Naive thymus-derived CD8-positive, alpha-beta T cell (primary cell): ENCODE data around the gene UNC5C. TPM values are rescaled to one million over a fixed set of nuclear protein-coding genes. Genes with fewer than 3 reads are reported as not detected.

Experiments used
- ATAC-seq, 2 donors: fragments of 150-1000 bp; cut with Tn5 transposase in 1 of 2; sonication (Bioruptor Pico), chemical (Tn5 transposase) in 1 of 2; 1 replicate in 1 of 2; 2 replicates in 1 of 2; pipeline ENCODE4 v1.10.0; 2021; ENCODE audit warnings: mild to moderate bottlenecking in 2 of 2, moderate library complexity in 2 of 2
- POLR2A ChIA-PET: fragments of 350-600 bp; sonication (Branson Sonifier 250); formaldehyde crosslinking; loops from one replicate; lab custom pipeline; 2021; ENCODE audit warnings: antibody characterized with exemption; lab: Charles Lee
- DNase-seq, 10 donors: peaks; one replicate each; pipeline versions ENCODE4 v3.0.0 to v3.0.0-alpha.2; 2020 to 2022
- H3K27ac Mint-ChIP-seq, 10 donors: one replicate each; pipeline ENCODE4 v1.8.0; 2020 to 2022; ENCODE audit warnings: mild to moderate bottlenecking in 10 of 10, mixed read lengths in 10 of 10, moderate library complexity in 4 of 10, inconsistent platforms in 1 of 10
- H3K27me3 Mint-ChIP-seq, 5 donors: one replicate each; pipeline ENCODE4 v1.8.0; 2021 to 2022; ENCODE audit warnings: mixed read lengths in 5 of 5
- H3K36me3 Mint-ChIP-seq, 3 donors: one replicate each; pipeline ENCODE4 v1.8.0; 2020 to 2022; ENCODE audit warnings: mixed read lengths in 3 of 3, mild to moderate bottlenecking in 2 of 3, inconsistent platforms in 1 of 3
- H3K4me1 Mint-ChIP-seq, 4 donors: one replicate each; pipeline ENCODE4 v1.8.0; 2021 to 2022; ENCODE audit warnings: mixed read lengths in 4 of 4
- H3K4me3 Mint-ChIP-seq, 10 donors: one replicate each; pipeline ENCODE4 v1.8.0; 2020 to 2022; ENCODE audit warnings: mild to moderate bottlenecking in 10 of 10, mixed read lengths in 10 of 10, moderate library complexity in 6 of 10, inconsistent platforms in 1 of 10
- H3K9me3 Mint-ChIP-seq, 9 donors: one replicate each; pipeline ENCODE4 v1.8.0; 2020 to 2022; ENCODE audit warnings: mixed read lengths in 9 of 9, mild to moderate bottlenecking in 3 of 9, inconsistent platforms in 1 of 9, moderate library complexity in 1 of 9
- polyA plus RNA-seq, 3 donors: library from polyadenylated mRNA; unstranded; fragments of 300-500 nt; fragmentation: Illumina TruSeq; gene quantifications; one replicate each; pipeline ENCODE4 v1.2.3, GENCODE V29; 2021
- total RNA-seq, 8 experiments: library from RNA in 2 of 8; stranded (reverse) in 2 of 8; gene quantifications; one replicate each; pipeline ENCODE4 v1.2.3 and lab custom pipeline; 2021 to 2026

Gene UNC5C
- total and polyA plus RNA-seq, 5 experiments from 2014 or later, result not detected

DNA sequence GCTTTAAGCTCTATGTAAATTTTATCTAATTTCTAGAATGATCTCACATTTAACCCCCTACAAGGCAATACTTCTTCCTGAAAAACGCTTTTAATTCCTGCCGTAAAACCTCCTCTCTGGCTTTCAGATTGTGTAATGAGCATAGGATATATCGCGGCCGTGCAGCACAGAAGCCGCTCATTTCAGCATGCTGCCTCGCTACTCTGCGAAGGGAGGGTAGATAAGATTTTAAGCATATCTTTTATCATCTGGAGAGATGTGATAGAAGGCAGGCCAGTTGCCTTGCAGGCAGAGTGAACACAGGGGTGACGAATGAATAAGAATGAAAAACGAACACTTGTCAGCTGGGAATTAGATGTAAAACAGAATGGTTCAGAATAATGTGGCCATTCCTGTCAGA lies 265.5 kb downstream of the UNC5C start:
- Mint-ChIP-seq H3K27ac (no peak overlapping the region), H3K27me3 (no peaks in the 10 kb centered on the region), H3K36me3 (peaks cover 0 to 14% (median 2%) of the 10 kb centered on the region in 3 donors), H3K9me3 (peaks cover 5 to 22% (median 14%) of the 10 kb centered on the region in 9 donors), H3K4me1 (peaks cover 0 to 3% (median under 1%) of the 10 kb centered on the region in 4 donors), H3K4me3 (no peak overlapping the region)
- ATAC-seq, result no peak
- POLR2A ChIA-PET, result no interaction called here
- DNase-seq, result no peak

DNA sequence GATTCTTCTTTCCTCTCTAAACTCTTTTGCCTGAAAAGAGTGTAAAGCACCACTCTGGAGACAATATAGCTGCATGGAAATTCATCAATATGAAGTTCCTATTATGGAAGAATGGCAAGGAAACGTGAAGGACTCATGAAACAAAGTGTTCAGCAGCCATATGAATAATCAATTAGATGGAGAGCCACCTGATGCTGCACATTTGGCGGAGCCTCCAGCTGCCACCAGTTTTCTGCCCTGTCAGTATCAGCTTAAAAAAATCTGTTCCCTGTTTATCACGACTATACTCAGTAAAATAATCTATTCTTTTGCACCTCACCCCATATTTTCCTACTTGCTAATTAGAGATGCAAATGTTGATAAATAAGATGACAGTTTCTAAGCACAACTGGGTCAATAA lies 276.0 kb downstream of the UNC5C start:
- H3K36me3 Mint-ChIP-seq, result peaks cover 0 to 5% (median 0%) of the 10 kb centered on the region in 3 donors
- H3K9me3 Mint-ChIP-seq, result peaks cover 0 to 2% (median 0%) of the 10 kb centered on the region in 9 donors
- no peak overlapping the region for H3K4me3 Mint-ChIP-seq
- no peaks in the 10 kb centered on the region for H3K27me3 Mint-ChIP-seq
- H3K27ac Mint-ChIP-seq, result no peak overlapping the region
- no peaks in the 10 kb centered on the region for H3K4me1 Mint-ChIP-seq
- ATAC-seq, result no peak
- DNase-seq, result no peak
- POLR2A ChIA-PET, result no interaction called here

DNA sequence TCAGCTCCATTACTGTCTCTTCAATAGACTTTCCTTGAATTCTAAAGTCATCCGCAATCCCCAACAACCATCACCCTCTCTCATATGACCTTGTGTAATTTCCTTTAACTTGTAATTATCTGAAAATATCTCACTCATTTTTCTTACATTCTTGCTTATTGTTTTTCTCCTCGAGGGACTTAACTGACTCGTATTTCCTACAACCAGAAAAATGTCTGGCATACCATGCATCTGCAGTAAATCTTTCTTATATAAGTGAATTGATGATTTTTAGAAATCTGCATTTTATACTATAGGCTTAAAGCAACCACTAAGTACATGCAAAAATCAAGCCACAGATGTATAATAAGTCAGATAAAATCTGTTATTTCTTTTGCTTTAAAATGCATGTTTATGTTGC lies 276.7 kb downstream of the UNC5C start:
- Mint-ChIP-seq H3K9me3 (peaks cover 0 to 2% (median 0%) of the 10 kb centered on the region in 9 donors), H3K36me3 (peaks cover 0 to 5% (median 0%) of the 10 kb centered on the region in 3 donors), H3K27me3 (no peaks in the 10 kb centered on the region), H3K4me1 (no peaks in the 10 kb centered on the region), H3K27ac (no peak overlapping the region), H3K4me3 (no peak overlapping the region)
- DNase-seq (no peak), ATAC-seq (no peak)
- POLR2A ChIA-PET, result no interaction called here

DNA sequence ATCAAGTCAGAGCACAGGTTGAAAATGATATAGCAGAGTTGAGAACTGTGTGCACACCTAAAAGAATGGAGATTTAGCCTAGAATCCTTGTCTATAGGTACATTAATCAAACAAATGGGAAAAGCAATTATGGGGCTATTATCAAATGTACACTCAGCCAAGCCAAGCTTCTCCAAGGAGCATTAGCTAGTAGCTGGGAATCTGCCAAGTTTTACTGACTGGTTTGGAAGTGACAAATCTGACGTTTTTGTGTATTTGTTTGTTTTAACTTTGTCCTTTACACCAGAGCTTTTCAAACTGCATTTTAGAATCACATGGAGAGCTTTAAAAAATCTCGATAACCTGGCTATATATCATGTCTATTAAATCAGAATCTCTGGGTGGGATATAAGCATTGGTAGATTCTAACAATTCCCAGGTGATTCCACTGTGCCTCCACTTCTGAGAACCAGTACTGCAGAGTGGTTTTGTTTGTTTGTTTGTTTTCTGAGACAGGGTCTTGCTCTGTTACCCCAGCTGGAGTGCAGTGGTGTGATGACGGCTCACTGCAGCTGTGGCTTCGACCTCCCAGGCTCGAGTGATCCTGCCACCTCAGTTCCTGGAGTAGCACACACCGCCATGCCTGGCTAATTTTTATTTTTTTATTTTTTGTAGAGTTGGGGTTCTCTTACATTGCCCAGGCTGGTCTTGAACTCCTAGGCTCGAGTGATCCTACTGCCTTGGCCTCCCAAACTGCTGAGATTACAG lies 279.8 kb downstream of the UNC5C start:
- H3K4me3 Mint-ChIP-seq, result no peak overlapping the region
- H3K36me3 Mint-ChIP-seq, result peaks cover 0 to 5% (median 0%) of the 10 kb centered on the region in 3 donors
- POLR2A ChIA-PET, result interaction anchor here (1.2 kb wide), 1 partner anchor 22 kb away, joined by 5 read pairs; no protein-coding TSS in a partner anchor
- H3K27ac Mint-ChIP-seq, result no peak overlapping the region
- DNase-seq (no peak), ATAC-seq (no peak)
- H3K4me1 Mint-ChIP-seq, result no peaks in the 10 kb centered on the region
- H3K27me3 Mint-ChIP-seq, result no peaks in the 10 kb centered on the region
- H3K9me3 Mint-ChIP-seq, result peaks cover 0 to 2% (median 0%) of the 10 kb centered on the region in 9 donors

DNA sequence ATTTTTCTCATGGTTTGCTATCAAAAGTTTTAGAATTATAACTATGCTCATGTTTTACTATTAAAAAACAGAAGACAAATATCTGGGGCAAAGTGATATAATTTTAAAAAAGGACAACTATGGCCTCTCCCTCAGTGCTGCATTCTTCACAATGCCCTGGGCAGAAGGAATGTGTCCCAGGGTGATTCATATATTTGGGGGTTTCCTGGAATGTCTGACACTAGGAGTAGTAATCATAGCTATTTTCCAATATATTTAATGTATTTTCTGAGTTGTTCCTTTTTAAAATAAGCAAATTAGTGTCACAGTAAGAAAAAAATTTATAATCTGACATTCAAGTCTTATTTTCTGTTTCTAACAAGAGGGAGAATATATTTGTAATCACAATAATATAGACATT lies 281.7 kb downstream of the UNC5C start:
- Mint-ChIP-seq H3K27ac (no peak overlapping the region), H3K9me3 (peaks cover 0 to 2% (median 0%) of the 10 kb centered on the region in 9 donors), H3K27me3 (no peaks in the 10 kb centered on the region), H3K4me1 (no peaks in the 10 kb centered on the region), H3K4me3 (no peak overlapping the region), H3K36me3 (peaks cover 0 to 5% (median 0%) of the 10 kb centered on the region in 3 donors)
- ATAC-seq (no peak), DNase-seq (no peak)
- POLR2A ChIA-PET, result no interaction called here

DNA sequence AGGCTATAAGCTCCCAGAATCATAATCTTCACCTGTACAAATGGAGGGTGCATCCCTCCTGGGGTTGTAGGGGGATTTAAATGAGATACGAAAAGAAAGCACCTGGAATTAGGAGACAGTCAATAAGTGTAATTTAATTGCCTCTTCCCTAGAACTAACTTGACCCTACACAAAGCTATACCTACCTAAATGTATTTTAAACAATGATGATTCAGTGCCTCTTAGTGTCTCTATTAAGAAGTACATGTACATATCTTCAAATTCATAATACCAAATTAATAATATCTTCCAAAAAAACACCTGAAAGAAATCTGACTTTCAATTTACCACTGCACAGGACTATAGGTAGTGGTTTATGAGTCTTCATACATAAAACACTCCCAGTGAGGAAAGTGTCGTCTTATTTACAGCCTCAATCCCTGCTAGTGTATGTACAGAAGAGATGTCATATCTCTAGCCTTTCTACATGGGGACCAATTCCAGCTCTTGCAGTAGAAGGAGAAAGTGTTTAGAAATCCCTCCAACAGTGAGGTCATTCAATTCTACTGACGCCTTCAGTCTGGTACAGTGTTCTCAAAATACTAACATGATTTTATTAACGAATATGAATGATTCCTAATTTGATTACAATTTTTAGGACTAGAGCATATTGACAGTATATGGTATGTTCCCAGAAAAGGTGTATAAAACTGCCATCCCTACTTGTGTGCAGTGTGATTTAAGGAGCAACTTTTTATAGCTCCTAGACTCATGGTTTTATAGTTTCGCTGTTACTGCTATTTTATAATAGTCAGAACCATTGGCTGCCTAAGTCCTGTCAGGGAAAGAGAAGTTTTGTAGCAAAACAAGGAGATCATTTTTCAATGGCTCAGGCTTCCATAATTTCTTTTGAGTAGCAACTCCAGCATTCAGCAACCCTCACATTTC lies 282.7 kb downstream of the UNC5C start:
- no peaks in the 10 kb centered on the region for H3K27me3 Mint-ChIP-seq
- ATAC-seq, result no peak
- no peaks in the 10 kb centered on the region for H3K36me3 Mint-ChIP-seq
- no peaks in the 10 kb centered on the region for H3K4me1 Mint-ChIP-seq
- H3K27ac Mint-ChIP-seq, result no peak overlapping the region
- no peak for DNase-seq
- POLR2A ChIA-PET, result no interaction called here
- H3K4me3 Mint-ChIP-seq, result no peak overlapping the region
- H3K9me3 Mint-ChIP-seq, result no peaks in the 10 kb centered on the region

DNA sequence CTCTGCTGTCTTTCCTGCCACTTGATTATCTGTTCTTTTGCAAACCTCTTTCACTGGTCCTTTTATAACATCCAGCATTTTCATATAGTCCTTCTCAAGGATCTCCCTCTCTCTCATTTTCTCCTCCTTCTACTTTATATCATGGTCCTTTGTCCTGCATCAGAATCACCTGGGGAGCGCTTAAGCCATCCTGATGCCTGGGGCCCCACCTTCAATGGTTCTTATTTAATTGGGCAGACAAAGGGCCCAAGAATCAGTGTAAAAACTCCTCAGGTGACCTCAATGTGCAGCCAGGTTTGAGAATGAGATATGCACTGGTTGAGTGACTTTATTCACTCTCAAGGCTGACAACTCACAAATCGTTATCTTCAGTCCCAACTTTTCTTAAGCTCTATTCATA lies 283.9 kb downstream of the UNC5C start:
- Mint-ChIP-seq H3K27ac (peak overlapping the region in 2 of 10 donors; percentile 8 to 10), H3K9me3 (no peaks in the 10 kb centered on the region), H3K36me3 (no peaks in the 10 kb centered on the region), H3K4me3 (no peak overlapping the region), H3K4me1 (no peaks in the 10 kb centered on the region), H3K27me3 (no peaks in the 10 kb centered on the region)
- DNase-seq (no peak), ATAC-seq (no peak)
- POLR2A ChIA-PET, result interaction anchor here (1.1 kb wide), 1 partner anchor 76 kb away, joined by 3 read pairs; no protein-coding TSS in a partner anchor

DNA sequence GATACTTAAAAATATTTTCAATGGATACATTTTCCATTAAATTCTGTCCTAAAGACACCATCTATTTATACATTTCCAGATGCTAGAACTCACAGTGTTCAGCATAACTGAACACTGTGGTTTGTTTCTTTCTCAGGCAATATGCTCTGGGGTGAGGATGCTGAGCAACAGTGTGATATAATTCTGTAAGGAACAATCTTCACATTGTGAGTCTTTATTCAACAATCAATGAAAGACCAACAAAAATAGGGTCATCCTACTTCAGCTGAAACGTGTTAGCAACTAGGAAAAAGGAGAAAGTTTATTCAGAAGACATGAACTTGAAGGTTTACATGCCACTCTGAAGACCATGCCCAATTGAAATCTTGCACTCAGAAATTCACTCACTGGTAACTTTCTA lies 284.8 kb downstream of the UNC5C start:
- Mint-ChIP-seq H3K27me3 (no peaks in the 10 kb centered on the region), H3K9me3 (no peaks in the 10 kb centered on the region), H3K4me3 (no peak overlapping the region), H3K36me3 (no peaks in the 10 kb centered on the region), H3K4me1 (no peaks in the 10 kb centered on the region), H3K27ac (no peak overlapping the region)
- no peak for ATAC-seq
- no peak for DNase-seq
- POLR2A ChIA-PET, result no interaction called here

DNA sequence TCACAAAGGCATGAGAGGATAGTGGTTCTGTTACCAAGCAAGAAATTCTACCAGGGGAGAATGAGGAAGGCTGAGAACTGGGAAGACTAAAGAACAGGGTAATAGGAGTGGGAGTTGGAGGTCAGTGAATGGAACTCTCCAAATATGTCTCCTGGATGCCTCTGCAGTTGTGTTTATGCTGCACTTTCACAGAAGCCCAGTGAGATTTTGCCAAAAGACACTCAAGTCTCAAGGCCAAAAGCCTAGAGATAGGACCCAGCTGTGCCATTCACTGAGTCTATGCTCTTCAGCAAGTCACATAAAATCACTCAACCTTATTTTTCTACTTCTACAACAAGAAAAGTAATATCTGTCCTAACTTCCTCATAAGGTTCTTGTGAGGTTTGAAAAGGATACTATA lies 285.4 kb downstream of the UNC5C start:
- no peaks in the 10 kb centered on the region for H3K9me3 Mint-ChIP-seq
- H3K36me3 Mint-ChIP-seq, result no peaks in the 10 kb centered on the region
- POLR2A ChIA-PET, result no interaction called here
- no peak for DNase-seq
- no peaks in the 10 kb centered on the region for H3K27me3 Mint-ChIP-seq
- no peak overlapping the region for H3K27ac Mint-ChIP-seq
- no peak for ATAC-seq
- H3K4me1 Mint-ChIP-seq, result no peaks in the 10 kb centered on the region
- no peak overlapping the region for H3K4me3 Mint-ChIP-seq

DNA sequence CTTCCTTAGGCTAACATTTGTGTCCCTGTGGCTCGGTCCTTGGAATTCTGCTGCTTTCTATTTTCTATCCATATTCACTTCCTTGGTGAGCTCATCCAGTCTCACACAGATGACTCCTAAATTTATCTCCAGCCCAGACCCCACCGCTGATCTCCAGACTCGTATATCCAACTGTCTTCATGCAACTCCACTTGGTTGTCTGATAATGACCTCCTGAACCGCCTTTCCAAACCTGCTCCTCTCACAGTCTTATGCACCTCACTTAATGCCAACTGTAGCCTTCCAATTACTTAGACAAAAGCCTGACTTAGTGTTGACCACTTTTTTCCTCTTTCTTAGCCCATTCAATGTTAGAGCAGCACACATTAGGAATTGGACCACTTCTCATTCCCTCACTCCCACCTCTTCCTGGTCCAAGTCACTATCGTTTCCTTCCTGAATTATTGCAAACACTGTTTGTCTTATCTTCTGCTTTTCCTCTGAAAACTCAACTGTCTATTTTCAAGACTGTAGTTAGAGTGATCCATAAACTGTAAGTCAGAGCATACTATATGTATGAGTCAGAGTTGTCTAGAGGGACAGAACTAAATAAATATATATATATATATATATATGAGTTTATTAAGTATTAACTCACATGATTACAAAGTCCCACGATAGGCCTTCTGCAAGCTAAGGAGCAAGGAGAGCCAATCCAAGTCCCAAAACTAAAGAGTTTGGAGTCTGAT lies 292.5 kb downstream of the UNC5C start:
- no peaks in the 10 kb centered on the region for H3K27me3 Mint-ChIP-seq
- ATAC-seq, result no peak
- POLR2A ChIA-PET, result no interaction called here
- H3K4me3 Mint-ChIP-seq, result no peak overlapping the region
- DNase-seq, result no peak
- no peaks in the 10 kb centered on the region for H3K9me3 Mint-ChIP-seq
- H3K36me3 Mint-ChIP-seq, result no peaks in the 10 kb centered on the region
- H3K27ac Mint-ChIP-seq, result no peak overlapping the region
- no peaks in the 10 kb centered on the region for H3K4me1 Mint-ChIP-seq

DNA sequence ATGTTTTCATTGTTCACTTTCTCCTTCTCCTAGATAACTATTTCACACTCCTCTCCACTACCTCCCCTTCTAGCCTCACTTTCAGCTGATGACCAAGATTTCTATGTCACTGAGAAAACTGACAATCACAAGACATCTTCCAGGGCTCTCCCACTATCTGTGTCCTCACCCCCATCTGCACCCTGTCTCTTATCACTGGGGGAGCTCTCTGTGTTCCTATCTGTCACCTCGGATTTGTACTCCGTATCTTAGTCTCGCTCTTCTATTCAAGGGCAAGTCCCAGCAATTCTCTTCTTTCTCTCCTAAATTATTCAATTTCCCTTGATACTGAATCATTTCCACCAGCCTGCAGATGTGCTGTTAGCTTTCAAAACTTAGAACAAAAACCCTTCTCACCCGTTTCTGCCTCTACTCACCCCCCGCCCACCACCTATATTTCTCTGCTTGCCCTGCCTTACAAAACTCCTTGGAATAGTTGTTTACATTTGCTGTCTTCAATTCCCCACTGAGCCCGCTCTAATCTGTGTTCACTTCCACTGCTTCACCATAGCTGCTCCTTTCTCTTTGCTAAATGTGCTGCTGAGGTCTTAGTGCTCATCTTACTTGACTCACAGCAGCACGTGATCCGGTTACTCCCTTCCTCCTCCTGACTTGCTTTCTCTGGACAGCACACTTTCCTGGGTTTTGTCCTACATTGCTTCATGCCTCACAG lies 293.2 kb downstream of the UNC5C start:
- DNase-seq (no peak), ATAC-seq (no peak)
- no peaks in the 10 kb centered on the region for H3K27me3 Mint-ChIP-seq
- no peak overlapping the region for H3K27ac Mint-ChIP-seq
- no peaks in the 10 kb centered on the region for H3K9me3 Mint-ChIP-seq
- no peak overlapping the region for H3K4me3 Mint-ChIP-seq
- H3K4me1 Mint-ChIP-seq, result no peaks in the 10 kb centered on the region
- POLR2A ChIA-PET, result no interaction called here
- H3K36me3 Mint-ChIP-seq, result no peaks in the 10 kb centered on the region

DNA sequence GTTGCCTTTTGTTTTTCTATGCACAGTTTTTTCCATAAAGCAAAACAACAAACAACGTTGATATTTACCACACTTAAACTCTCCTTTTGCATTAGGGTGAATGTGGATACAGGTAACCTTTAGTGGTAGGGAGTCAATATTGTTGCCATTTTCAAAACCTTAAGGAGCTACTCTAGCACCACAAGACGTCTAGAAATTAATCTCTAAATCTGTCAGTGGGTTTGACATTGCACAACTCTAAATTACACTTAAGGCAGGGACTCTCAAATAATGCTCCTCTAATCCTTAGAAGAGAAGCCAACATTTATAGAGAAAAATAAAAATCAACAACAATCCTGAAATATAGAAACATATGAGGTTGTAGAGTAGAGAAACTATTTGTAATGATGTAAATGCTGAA lies 297.2 kb downstream of the UNC5C start:
- no peaks in the 10 kb centered on the region for H3K36me3 Mint-ChIP-seq
- H3K4me1 Mint-ChIP-seq, result no peaks in the 10 kb centered on the region
- no peaks in the 10 kb centered on the region for H3K27me3 Mint-ChIP-seq
- no peak overlapping the region for H3K27ac Mint-ChIP-seq
- no peaks in the 10 kb centered on the region for H3K9me3 Mint-ChIP-seq
- DNase-seq (no peak), ATAC-seq (no peak)
- no peak overlapping the region for H3K4me3 Mint-ChIP-seq
- POLR2A ChIA-PET, result no interaction called here
